ENCODE data around the gene AHI1.

DNA sequence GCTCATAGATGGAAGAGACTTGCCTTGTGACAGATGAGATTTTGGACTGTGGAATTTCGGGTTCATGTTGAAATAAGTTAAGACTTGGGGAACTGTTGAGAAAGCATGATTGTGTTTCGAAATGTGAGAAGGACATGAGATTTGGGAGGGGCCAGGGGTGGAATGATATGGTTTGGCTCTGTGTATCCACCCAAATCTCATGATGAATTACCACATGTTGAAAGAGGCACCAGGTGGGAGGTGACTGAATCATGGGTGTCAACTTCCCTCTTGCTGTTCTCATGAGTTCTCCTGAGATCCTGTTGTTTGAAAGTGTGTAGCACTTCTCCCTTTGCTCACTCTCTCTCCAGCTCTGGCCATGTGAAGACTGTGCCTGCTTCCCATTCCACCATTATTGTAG is 17.9 kb downstream of the AHI1 start:
- TF ChIP-seq, protein P1, sequence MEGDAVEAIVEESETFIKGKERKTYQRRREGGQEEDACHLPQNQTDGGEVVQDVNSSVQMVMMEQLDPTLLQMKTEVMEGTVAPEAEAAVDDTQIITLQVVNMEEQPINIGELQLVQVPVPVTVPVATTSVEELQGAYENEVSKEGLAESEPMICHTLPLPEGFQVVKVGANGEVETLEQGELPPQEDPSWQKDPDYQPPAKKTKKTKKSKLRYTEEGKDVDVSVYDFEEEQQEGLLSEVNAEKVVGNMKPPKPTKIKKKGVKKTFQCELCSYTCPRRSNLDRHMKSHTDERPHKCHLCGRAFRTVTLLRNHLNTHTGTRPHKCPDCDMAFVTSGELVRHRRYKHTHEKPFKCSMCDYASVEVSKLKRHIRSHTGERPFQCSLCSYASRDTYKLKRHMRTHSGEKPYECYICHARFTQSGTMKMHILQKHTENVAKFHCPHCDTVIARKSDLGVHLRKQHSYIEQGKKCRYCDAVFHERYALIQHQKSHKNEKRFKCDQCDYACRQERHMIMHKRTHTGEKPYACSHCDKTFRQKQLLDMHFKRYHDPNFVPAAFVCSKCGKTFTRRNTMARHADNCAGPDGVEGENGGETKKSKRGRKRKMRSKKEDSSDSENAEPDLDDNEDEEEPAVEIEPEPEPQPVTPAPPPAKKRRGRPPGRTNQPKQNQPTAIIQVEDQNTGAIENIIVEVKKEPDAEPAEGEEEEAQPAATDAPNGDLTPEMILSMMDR (IDR thresholded peaks at IDR 0.05; ENCODE audit: low read depth, low read length): no peak
- TF ChIP-seq POLR2A (IDR thresholded peaks at IDR 0.05; ENCODE audit: extremely low read depth, insufficient read length): no peak
- TF ChIP-seq, protein P2, sequence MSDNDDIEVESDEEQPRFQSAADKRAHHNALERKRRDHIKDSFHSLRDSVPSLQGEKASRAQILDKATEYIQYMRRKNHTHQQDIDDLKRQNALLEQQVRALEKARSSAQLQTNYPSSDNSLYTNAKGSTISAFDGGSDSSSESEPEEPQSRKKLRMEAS (IDR thresholded peaks at IDR 0.05; ENCODE audit: low read depth, low read length): no peak
- TF ChIP-seq MYC (IDR thresholded peaks at IDR 0.05; ENCODE audit: low read depth, low read length): no peak
